ENCODE measurements around the gene FLNA.

- TF ChIP-seq NKX3-1 (CRISPR knock-in tag; IDR thresholded peaks at IDR 0.05): no peak
- no peak for TF ChIP-seq ZSCAN29 (CRISPR knock-in tag; conservative IDR thresholded peaks at IDR 0.05)
- TF ChIP-seq, protein P1, sequence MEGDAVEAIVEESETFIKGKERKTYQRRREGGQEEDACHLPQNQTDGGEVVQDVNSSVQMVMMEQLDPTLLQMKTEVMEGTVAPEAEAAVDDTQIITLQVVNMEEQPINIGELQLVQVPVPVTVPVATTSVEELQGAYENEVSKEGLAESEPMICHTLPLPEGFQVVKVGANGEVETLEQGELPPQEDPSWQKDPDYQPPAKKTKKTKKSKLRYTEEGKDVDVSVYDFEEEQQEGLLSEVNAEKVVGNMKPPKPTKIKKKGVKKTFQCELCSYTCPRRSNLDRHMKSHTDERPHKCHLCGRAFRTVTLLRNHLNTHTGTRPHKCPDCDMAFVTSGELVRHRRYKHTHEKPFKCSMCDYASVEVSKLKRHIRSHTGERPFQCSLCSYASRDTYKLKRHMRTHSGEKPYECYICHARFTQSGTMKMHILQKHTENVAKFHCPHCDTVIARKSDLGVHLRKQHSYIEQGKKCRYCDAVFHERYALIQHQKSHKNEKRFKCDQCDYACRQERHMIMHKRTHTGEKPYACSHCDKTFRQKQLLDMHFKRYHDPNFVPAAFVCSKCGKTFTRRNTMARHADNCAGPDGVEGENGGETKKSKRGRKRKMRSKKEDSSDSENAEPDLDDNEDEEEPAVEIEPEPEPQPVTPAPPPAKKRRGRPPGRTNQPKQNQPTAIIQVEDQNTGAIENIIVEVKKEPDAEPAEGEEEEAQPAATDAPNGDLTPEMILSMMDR (CRISPR knock-in tag; IDR thresholded peaks at IDR 0.05): no peak
- no peak for TF ChIP-seq PRDM10 (CRISPR knock-in tag; IDR thresholded peaks at IDR 0.05; ENCODE audit: low read depth)
Observed at GRCh38 chrX:154321152-154321551, 53.3 kb downstream of the FLNA start.

Measured in HepG2 (cell line).